ENCODE results near the gene ARFRP1.
A peak's percentile ranks its signal among the peaks of the same experiment; 100 is the strongest.

ARFRP1 gene

DNA sequence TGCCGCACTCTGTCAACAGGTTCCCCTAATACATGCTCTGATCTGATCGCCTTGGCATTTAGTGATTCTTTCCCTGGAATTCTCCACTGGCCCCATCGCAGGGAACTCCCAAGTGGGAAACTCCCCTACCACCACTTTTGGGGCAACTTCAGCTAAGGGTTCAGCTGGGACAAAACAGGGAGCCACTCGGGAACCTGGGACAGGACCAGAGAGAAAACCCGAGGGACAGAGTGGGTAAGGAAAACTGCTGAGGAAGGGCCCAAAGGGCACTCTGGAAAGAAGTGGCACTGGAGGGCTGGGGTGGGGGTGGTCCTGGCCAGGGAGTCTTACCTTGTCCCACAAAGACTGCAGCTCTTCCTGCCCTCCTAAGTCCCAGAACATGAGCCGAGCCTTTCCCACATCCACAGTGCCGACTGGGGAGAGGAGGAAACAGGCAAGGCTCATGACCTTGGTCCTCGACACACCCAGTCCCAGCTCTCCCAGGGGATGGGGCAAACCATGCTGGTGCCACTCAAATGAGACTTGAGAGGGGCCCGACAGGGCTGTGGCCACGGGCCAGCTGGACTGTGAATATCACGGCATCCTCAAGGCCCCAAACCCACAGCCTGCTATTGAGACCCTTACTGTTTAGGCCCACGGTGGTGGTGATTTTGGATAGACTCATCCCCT lies 1.6 kb downstream of the ARFRP1 start:
- H3K36me3 ChIP-seq (ENCODE audit: control insufficient read depth in 1 of 2, insufficient read depth in 2 of 2, low read length in 2 of 2): peaks cover 44 to 46% of the 10 kb centered on the region in 2 experiments
- no peak overlapping the region for H4K91ac ChIP-seq (ENCODE audit: low read depth, low read length)
- H3K4me3 ChIP-seq (ENCODE audit: low read depth, low read length): no peak overlapping the region
- H3K4ac ChIP-seq (ENCODE audit: low read depth, low read length): peak overlapping the region; percentile 49
- peak overlapping the region; percentile 10 for H3K9ac ChIP-seq (ENCODE audit: low read length)
- no peak overlapping the region for H4K8ac ChIP-seq (ENCODE audit: low read depth, low read length)
- peak overlapping the region; percentile 91 for H3K4me2 ChIP-seq (ENCODE audit: low read length)
- DNase-seq: no peak
- H2BK5ac ChIP-seq (ENCODE audit: low read depth, low read length, poor library complexity): no peak overlapping the region
- H3K79me1 ChIP-seq (ENCODE audit: low read length): peaks cover 6% of the 10 kb centered on the region
- H2AFZ ChIP-seq (ENCODE audit: insufficient read depth, low read length, poor library complexity): no peak overlapping the region
- no peaks in the 10 kb centered on the region for H3K27me3 ChIP-seq (ENCODE audit: insufficient read depth, low read length)
- no peak overlapping the region for H2BK120ac ChIP-seq (ENCODE audit: insufficient read depth, low read length, poor library complexity)
- peaks cover 7 to 10% of the 10 kb centered on the region in 2 experiments for H3K4me1 ChIP-seq (ENCODE audit: control insufficient read depth in 1 of 2, insufficient read depth in 2 of 2, low read length in 2 of 2)
- no peak overlapping the region for H4K12ac ChIP-seq (ENCODE audit: low read depth, low read length)
- no peak overlapping the region for H3K14ac ChIP-seq (ENCODE audit: low read length)
- no peak overlapping the region for H2AK5ac ChIP-seq (ENCODE audit: low read length)
- WGBS (ENCODE audit: extremely low coverage, insufficient coverage, insufficient read length): no CpG with 5 or more reads among the region's 12 CpGs
- H3K18ac ChIP-seq (ENCODE audit: low read length): no peak overlapping the region
- no peak overlapping the region for H3K27ac ChIP-seq (ENCODE audit: low read depth, low read length)
- peaks cover 20% of the 10 kb centered on the region for H3K79me2 ChIP-seq (ENCODE audit: control insufficient read depth, insufficient read depth, low read length, poor library complexity)
- H3K23ac ChIP-seq (ENCODE audit: low read length): no peak overlapping the region
- H3K9me3 ChIP-seq (ENCODE audit: insufficient read depth, low read depth, low read length): peaks cover 3% of the 10 kb centered on the region
- no peak overlapping the region for H2BK12ac ChIP-seq (ENCODE audit: low read length)

DNA sequence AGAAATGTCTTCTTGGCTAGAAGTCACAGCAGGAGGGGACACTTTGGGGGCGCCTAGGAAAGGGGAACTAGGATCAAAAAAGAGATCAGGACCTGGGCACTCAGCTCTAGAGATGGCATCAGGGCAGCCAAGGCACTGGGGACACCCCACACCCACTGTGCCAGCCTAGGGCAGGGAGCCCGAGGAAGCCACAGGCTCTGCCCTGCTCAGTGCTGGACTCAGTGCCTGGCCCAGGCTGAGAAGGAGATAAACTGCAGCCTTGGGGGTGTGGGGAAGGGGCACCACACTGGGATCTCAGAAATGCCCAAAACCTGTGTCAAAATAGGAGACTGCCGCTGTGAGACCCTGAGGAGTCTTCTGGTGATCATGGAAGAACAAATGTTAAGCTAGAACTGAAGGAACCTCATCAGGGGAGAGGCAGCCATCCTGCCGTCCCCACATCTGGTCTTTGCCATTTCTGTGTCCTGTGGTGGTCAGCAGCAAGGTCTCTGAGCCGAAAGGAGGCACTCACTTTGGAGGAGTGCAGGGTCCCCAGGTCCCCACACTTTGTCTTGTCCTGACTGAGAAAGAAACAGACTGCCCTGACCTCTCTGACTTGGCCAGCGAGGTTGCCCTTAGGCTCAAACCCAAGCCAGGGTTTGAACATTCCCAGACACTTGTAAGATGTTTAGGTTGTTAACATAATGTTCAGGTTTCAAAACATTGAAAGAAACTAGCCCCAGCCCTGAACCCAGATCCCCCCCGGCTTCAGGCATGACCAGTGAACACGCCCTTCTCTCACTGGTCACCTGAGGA lies 2.3 kb downstream of the ARFRP1 start:
- Histone ChIP-seq H3K14ac (ENCODE audit: low read length) (no peak overlapping the region), H3K9ac (ENCODE audit: low read length) (no peak overlapping the region), H3K4me3 (ENCODE audit: low read depth, low read length) (no peak overlapping the region), H3K4me2 (ENCODE audit: low read length) (no peak overlapping the region), H3K4ac (ENCODE audit: low read depth, low read length) (no peak overlapping the region), H3K27ac (ENCODE audit: low read depth, low read length) (no peak overlapping the region), H2BK5ac (ENCODE audit: low read depth, low read length, poor library complexity) (no peak overlapping the region), H2BK12ac (ENCODE audit: low read length) (no peak overlapping the region), H3K79me2 (ENCODE audit: control insufficient read depth, insufficient read depth, low read length, poor library complexity) (peaks cover 20% of the 10 kb centered on the region), H2AFZ (ENCODE audit: insufficient read depth, low read length, poor library complexity) (no peak overlapping the region), H3K9me3 (ENCODE audit: insufficient read depth, low read depth, low read length) (peaks cover 3% of the 10 kb centered on the region), H3K18ac (ENCODE audit: low read length) (no peak overlapping the region), H3K27me3 (ENCODE audit: insufficient read depth, low read length) (no peaks in the 10 kb centered on the region), H2BK120ac (ENCODE audit: insufficient read depth, low read length, poor library complexity) (no peak overlapping the region), H3K36me3 (ENCODE audit: control insufficient read depth in 1 of 2, insufficient read depth in 2 of 2, low read length in 2 of 2) (peaks cover 41 to 43% of the 10 kb centered on the region in 2 experiments), H3K23ac (ENCODE audit: low read length) (no peak overlapping the region), H4K8ac (ENCODE audit: low read depth, low read length) (no peak overlapping the region), H4K12ac (ENCODE audit: low read depth, low read length) (no peak overlapping the region), H4K91ac (ENCODE audit: low read depth, low read length) (no peak overlapping the region), H3K79me1 (ENCODE audit: low read length) (peaks cover 6% of the 10 kb centered on the region), H2AK5ac (ENCODE audit: low read length) (no peak overlapping the region), H3K4me1 (ENCODE audit: control insufficient read depth in 1 of 2, insufficient read depth in 2 of 2, low read length in 2 of 2) (peaks cover 7 to 10% of the 10 kb centered on the region in 2 experiments)
- DNase-seq: no peak
- no CpG with 5 or more reads among the region's 8 CpGs for WGBS (ENCODE audit: extremely low coverage, insufficient coverage, insufficient read length)

DNA sequence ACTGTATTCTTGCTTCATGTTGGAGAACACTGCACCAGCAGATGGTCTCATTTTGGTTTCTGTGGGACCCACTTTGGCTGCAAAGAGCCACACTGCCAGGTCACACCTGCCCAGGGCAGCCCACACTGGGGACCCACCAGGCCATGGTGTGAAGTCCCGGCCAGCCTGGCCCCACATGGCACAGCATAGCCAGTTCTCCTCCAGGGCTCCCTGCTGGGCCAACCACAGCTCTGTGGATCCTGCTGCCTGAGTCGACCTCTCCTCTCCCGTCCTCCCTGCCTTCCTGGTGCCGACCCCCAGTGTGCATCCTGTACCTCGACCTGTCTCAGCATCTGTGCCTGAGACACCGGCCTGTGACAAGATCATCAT lies 3.0 kb downstream of the ARFRP1 start:
- no peak overlapping the region for H3K18ac ChIP-seq (ENCODE audit: low read length)
- H2BK12ac ChIP-seq (ENCODE audit: low read length): no peak overlapping the region
- H3K4me2 ChIP-seq (ENCODE audit: low read length): no peak overlapping the region
- H2BK5ac ChIP-seq (ENCODE audit: low read depth, low read length, poor library complexity): no peak overlapping the region
- H3K79me2 ChIP-seq (ENCODE audit: control insufficient read depth, insufficient read depth, low read length, poor library complexity): peaks cover 20% of the 10 kb centered on the region
- peaks cover 3% of the 10 kb centered on the region for H3K9me3 ChIP-seq (ENCODE audit: insufficient read depth, low read depth, low read length)
- H2AFZ ChIP-seq (ENCODE audit: insufficient read depth, low read length, poor library complexity): no peak overlapping the region
- H3K27ac ChIP-seq (ENCODE audit: low read depth, low read length): no peak overlapping the region
- no peak overlapping the region for H2AK5ac ChIP-seq (ENCODE audit: low read length)
- H2BK120ac ChIP-seq (ENCODE audit: insufficient read depth, low read length, poor library complexity): no peak overlapping the region
- no peak overlapping the region for H3K14ac ChIP-seq (ENCODE audit: low read length)
- H3K4ac ChIP-seq (ENCODE audit: low read depth, low read length): no peak overlapping the region
- no peak for DNase-seq
- peaks cover 6% of the 10 kb centered on the region for H3K79me1 ChIP-seq (ENCODE audit: low read length)
- no peak overlapping the region for H3K4me3 ChIP-seq (ENCODE audit: low read depth, low read length)
- no peak overlapping the region for H4K91ac ChIP-seq (ENCODE audit: low read depth, low read length)
- no peak overlapping the region for H4K8ac ChIP-seq (ENCODE audit: low read depth, low read length)
- no peak overlapping the region for H4K12ac ChIP-seq (ENCODE audit: low read depth, low read length)
- H3K9ac ChIP-seq (ENCODE audit: low read length): no peak overlapping the region
- H3K36me3 ChIP-seq (ENCODE audit: control insufficient read depth in 1 of 2, insufficient read depth in 2 of 2, low read length in 2 of 2): peaks cover 41 to 43% of the 10 kb centered on the region in 2 experiments
- H3K23ac ChIP-seq (ENCODE audit: low read length): no peak overlapping the region
- WGBS (ENCODE audit: extremely low coverage, insufficient coverage, insufficient read length): no CpG with 5 or more reads among the region's 6 CpGs
- peaks cover 8 to 10% of the 10 kb centered on the region in 2 experiments for H3K4me1 ChIP-seq (ENCODE audit: control insufficient read depth in 1 of 2, insufficient read depth in 2 of 2, low read length in 2 of 2)
- no peaks in the 10 kb centered on the region for H3K27me3 ChIP-seq (ENCODE audit: insufficient read depth, low read length)

DNA sequence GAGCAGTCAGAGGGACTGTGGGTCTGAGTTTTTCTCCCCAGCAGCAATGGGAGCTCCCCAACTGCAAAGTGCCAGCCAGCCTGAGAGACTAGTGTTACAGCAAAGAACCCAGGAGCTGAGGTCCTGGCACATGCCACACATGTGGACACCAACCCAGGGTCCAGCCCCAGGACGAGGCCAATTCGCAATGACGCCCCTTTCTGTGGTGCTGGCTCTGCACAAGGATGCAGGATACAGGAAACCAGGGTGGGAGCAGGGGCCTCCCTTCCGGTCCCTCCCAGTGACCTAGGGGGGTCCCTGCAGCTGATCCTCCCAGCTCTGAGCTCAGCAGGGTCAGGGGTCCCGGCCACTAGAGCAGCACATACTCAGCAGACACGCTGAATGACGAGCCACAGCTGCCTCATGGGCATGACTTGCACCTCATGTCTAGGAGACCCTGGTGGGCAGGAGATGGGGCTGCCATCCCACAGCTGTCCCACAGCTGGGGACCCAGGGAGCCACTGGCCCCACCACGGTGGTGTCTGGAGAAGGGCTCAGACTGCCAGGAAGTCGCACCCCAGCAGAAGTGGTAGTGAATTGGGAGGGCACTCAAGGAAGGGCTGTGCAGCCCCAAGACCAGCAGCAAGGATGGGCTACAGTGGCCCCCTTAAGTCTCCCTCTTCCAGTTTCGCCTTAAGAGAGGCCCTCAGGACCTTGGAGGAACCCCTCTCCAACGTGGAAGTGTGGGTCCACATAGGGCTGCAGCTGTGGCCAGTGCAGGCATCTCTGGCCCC lies 3.6 kb downstream of the ARFRP1 start:
- peaks cover 3% of the 10 kb centered on the region for H3K9me3 ChIP-seq (ENCODE audit: insufficient read depth, low read depth, low read length)
- no peak overlapping the region for H2AFZ ChIP-seq (ENCODE audit: insufficient read depth, low read length, poor library complexity)
- WGBS (ENCODE audit: extremely low coverage, insufficient coverage, insufficient read length): no CpG with 5 or more reads among the region's 11 CpGs
- no peak overlapping the region for H3K18ac ChIP-seq (ENCODE audit: low read length)
- H3K23ac ChIP-seq (ENCODE audit: low read length): no peak overlapping the region
- peaks cover 20% of the 10 kb centered on the region for H3K79me2 ChIP-seq (ENCODE audit: control insufficient read depth, insufficient read depth, low read length, poor library complexity)
- no peak overlapping the region for H4K8ac ChIP-seq (ENCODE audit: low read depth, low read length)
- no peak overlapping the region for H4K12ac ChIP-seq (ENCODE audit: low read depth, low read length)
- H2BK5ac ChIP-seq (ENCODE audit: low read depth, low read length, poor library complexity): no peak overlapping the region
- H3K79me1 ChIP-seq (ENCODE audit: low read length): peaks cover 6% of the 10 kb centered on the region
- H2BK120ac ChIP-seq (ENCODE audit: insufficient read depth, low read length, poor library complexity): no peak overlapping the region
- no peak overlapping the region for H3K4ac ChIP-seq (ENCODE audit: low read depth, low read length)
- no peak overlapping the region for H4K91ac ChIP-seq (ENCODE audit: low read depth, low read length)
- H3K4me2 ChIP-seq (ENCODE audit: low read length): no peak overlapping the region
- peaks cover 37 to 39% of the 10 kb centered on the region in 2 experiments for H3K36me3 ChIP-seq (ENCODE audit: control insufficient read depth in 1 of 2, insufficient read depth in 2 of 2, low read length in 2 of 2)
- H2BK12ac ChIP-seq (ENCODE audit: low read length): no peak overlapping the region
- no peaks in the 10 kb centered on the region for H3K27me3 ChIP-seq (ENCODE audit: insufficient read depth, low read length)
- no peak overlapping the region for H3K27ac ChIP-seq (ENCODE audit: low read depth, low read length)
- H3K14ac ChIP-seq (ENCODE audit: low read length): no peak overlapping the region
- H2AK5ac ChIP-seq (ENCODE audit: low read length): no peak overlapping the region
- H3K4me1 ChIP-seq (ENCODE audit: control insufficient read depth in 1 of 2, insufficient read depth in 2 of 2, low read length in 2 of 2): peaks cover 12 to 13% of the 10 kb centered on the region in 2 experiments
- DNase-seq: no peak
- no peak overlapping the region for H3K9ac ChIP-seq (ENCODE audit: low read length)
- no peak overlapping the region for H3K4me3 ChIP-seq (ENCODE audit: low read depth, low read length)
